HT1080 (cell line): ENCODE results near the gene PLA2R1. TPM values are rescaled to one million over a fixed set of nuclear protein-coding genes. Genes with fewer than 3 reads are reported as not detected.

Experiments
- DNase-seq: peaks from one replicate; pipeline ENCODE4 v3.0.0-alpha.2; 2015; ENCODE audit warnings: low read depth
- total RNA-seq: library from RNA; depleted of rRNA; stranded (reverse); fragments of >200 nt; shearing (Covaris generic); gene quantifications from 2 replicates; pipeline ENCODE4 v1.2.3, GENCODE V29; 2014

The PLA2R1 gene
- total RNA-seq, 1 experiment from 2014 or later = 1.0 TPM

DNA sequence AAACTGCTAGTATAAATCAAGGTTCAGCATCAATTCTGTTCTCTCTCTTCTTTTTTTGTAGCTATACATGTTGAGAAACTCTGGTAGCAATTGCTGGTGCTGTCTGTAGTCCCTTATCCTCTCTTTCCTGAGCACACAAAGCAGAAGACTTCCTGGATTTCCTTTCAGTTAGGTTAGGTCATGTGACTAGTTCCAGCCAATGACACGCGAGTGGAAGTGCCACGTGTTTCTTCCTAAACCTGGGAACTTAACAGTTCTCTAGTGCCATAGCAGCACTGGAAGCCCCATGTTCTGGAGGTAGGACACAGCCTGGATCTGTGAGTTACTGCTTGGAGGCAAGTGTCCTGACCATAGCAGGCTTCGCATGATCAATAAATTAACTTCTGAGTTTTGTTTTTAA lies 125.9 kb downstream of the PLA2R1 start:
- peak; percentile 44 for DNase-seq

GRCh38 chr2:159933727-159934049 lies 128.7 kb downstream of the PLA2R1 start:
- DNase-seq = no peak

GRCh38 chr2:159933040-159933726 lies 129.2 kb downstream of the PLA2R1 start:
- DNase-seq = no peak

DNA sequence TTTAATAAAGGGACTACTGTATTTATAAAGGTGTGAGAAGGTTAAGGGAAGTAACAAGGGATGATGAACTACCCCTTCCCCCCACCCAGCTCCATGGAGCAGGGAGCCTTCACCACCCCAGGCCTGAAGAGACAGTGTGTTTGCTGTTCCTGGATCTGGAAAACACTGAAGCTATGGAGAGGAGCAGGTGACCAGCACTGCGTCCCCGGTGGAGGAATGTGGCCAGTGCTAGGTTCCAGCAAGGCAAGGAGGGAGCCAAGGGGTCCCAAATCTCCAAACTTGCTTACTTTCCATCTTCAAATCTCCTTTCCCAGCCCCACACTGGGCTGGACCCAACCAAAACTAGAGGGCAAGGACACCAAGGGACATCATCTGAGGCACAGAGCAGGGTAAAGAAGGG lies 135.7 kb downstream of the PLA2R1 start:
- DNase-seq = no peak

- no peak for DNase-seq
These were observed 136.4 kb downstream of the PLA2R1 start for GRCh38 chr2:159925975-159926374.

DNA sequence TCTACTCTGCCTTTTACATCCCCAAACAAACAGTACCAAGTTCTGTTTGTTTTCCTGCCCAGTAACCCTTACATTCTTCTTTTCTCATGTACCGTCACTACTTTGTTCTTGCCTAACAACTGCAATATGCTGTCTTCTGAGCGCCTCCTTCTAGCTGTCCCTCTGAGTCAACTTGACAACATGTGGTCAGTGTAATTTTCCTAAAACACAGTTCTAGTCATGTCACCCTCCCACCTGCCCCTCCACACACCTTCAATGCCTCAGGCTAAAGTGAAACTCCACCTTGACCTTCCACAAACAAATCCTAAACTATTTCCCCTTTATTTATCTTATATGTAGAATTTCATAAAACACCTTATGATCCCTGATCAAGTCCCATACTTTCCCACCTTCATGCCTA lies 139.9 kb downstream of the PLA2R1 start:
- DNase-seq = no peak

- DNase-seq = peak; percentile 31
These were observed 140.5 kb downstream of the PLA2R1 start for GRCh38 chr2:159921752-159922404.

- no peak for DNase-seq
These were observed 145.9 kb downstream of the PLA2R1 start for GRCh38 chr2:159916511-159916910.

GRCh38 chr2:159913900-159914299 lies 148.5 kb downstream of the PLA2R1 start:
- DNase-seq = no peak

GRCh38 chr2:159912580-159912979 lies 149.8 kb downstream of the PLA2R1 start:
- no peak for DNase-seq

DNA sequence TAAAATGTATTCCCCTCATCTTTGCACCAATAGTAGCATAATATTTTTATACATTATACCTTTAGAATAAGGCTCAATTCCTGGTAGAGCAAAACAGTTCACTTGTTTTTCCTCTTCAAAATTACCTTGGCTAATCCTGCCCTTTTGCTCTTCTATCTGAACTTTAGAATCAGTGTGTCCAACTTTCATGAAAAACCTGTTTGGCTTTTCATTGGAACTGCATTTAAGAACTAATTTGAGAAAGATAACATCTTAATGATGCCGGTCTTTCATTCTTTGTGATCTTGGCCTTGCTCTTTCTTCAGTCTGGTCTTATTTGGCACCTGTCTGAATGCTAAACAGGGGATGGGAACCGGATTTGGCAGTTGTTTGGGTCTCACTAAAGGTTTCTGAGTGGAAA lies 151.5 kb downstream of the PLA2R1 start:
- DNase-seq = no peak

GRCh38 chr2:159908623-159909022 lies 153.8 kb downstream of the PLA2R1 start:
- no peak for DNase-seq

GRCh38 chr2:159907909-159908308 lies 154.5 kb downstream of the PLA2R1 start:
- no peak for DNase-seq

DNA sequence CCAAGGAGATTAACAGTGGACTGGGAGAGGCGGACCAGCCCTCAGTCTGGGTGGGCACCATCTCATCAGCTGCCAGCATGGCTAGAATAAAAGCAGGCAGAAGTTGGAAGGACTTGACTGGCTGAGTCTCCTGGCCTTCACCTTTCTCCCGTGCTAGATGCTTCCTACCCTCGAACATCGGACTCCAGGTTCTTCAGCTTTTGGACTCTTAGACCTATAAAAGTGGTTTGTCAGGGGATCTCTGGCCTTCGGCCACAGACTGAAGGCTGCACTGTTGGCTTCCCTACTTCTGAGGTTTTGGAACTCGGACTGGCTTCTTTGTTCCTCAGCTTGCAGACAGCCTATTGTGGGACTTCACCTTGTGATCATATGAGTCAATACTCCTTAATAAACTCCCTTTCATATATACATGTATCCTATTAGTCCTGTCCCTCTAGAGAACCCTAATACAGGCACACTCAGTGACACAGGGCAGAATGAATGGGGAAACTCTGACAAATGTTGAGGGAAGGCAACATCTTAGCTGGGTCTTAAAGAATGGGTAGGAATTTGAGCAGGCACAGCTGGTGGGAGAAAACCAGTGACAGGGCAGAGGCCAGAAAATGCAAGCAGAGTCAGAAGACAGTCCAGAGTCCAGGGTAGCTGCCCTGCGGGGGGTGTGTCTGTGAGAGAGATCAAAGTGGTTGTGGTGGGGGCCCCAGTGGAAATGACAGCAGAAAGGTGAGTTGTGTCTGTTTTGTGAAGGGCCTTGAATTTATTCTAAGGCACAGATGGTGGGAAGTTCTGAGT lies 156.3 kb downstream of the PLA2R1 start:
- no peak for DNase-seq

GRCh38 chr2:159904959-159905305 lies 157.5 kb downstream of the PLA2R1 start:
- DNase-seq = no peak

DNA sequence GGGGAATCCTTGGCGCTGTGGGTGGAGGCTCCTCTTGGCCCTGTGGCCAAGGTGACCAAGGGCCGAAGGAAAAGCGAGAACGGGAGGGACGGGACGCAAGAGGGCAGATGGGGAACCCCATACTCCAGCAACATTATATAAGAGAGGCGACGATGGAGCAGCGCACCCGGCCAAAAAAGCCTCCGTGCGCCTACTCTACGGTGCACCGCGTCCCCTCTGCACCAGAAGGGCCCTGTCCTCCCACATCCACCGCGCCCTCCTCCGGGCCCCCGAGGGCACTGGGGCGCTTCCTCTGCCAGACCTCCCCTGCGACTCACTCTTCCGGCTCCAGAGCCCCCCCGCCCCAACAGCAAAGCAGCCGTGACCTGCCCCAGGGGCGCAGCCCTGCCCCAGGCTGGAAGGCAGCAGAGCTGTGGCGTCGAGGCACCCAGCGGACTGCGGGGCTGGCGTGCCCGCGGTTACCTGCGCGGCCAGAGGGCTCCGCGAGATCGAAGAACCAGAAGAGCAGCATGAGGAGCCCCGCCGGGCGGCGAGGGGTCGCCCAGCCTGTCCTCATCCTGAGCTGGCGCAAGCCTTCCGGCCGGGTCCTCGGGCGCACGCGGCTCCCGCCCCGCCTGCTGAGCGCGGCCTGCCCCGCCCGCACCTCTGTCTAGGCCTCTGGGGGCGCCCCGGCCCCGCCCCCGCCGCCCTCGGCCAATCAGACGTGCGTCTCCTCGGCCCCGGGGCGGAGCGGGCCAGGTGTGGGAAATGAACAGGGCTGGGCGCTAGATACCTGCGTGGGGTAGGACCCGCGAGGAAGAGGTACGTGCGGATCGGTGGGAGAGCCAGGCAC lies 158.1 kb downstream of the PLA2R1 start, which contains the start of gene LY75:
Gene LY75, minus strand, starts transcription at position 630 of the 832 bp plus-strand sequence.
- no peak for DNase-seq

- peak; percentile 18 for DNase-seq
These were observed 158.8 kb downstream of the PLA2R1 start for GRCh38 chr2:159903443-159904126.

DNA sequence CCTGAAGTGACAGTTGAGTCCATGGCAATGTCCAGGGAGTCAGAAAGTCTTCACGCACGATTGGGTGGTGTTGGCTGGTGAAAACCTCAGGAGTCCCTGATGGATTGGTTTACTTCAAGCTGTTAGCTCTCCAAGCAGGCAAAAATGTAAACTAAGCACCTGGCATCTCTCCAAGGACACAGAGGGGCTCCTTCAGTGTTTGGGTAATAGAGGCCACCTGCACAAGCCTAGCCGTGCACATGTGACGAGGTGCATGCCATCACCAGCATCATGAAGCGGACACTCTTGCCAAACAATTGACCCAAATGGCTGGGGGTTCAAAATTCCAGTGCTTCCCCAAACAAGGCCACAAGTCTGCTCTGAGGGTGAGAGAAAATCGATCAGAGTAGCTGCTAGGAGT lies 159.7 kb downstream of the PLA2R1 start:
- no peak for DNase-seq

- no peak for DNase-seq
These were observed 162.1 kb downstream of the PLA2R1 start for GRCh38 chr2:159900343-159900742.

DNA sequence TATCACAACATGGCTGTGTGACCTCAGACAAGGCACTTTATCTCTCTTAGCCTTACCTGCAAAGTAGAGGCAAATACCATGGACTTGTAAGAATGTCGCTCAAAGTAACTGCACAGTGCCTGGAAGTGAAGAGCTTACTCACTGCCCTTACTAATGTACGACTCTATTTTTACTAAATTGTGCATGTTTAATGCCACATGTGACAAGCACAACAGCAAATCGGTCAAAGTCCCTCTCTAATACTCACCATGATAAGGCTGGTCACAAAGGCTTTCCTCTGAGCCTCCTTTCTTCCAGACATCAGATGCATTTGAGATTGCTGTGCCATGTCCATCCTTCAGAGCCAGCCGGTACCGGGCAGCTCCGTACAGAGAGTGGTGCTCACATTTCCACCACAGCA lies 164.0 kb downstream of the PLA2R1 start:
- no peak for DNase-seq

DNA sequence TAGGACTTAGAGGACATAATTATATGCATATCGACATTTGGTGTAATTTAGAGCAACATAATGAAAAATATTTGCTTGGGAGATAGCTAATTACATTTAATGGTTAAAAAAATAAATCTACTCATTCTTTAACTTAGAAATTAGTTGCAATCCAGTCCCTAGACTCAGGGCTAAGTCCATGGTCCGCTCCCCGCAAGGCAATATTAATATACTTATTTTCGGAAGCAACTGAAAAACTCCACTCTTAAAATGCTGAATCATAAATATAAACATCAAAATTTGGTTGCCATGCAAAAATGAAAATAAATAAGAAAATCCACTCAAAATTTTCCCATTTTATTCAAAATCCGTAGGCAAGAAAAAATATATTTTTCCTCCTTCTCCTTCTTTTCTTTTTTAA lies 164.7 kb downstream of the PLA2R1 start:
- no peak for DNase-seq
